SU-DHL-6 (cell line): Measurements from ENCODE around the gene AKT1S1.

Experiments
- H2AFZ ChIP-seq: fragments of 200-600 bp; sonication (generic); 2 replicates; pipeline ENCODE4 v1.6.1; 2014; ENCODE audit warnings: low read depth, mild to moderate bottlenecking, moderate library complexity, mixed read lengths, antibody characterized with exemption, low read length; ENCODE audit not compliant: severe bottlenecking
- H3F3A ChIP-seq: fragments of 200-600 bp; shearing (Covaris generic); 2 replicates; pipeline ENCODE4 v1.6.0; 2016; ENCODE audit warnings: antibody characterized with exemption, mild to moderate bottlenecking; ENCODE audit not compliant: insufficient read depth
- H3K27ac ChIP-seq: fragments of 200-600 bp; sonication (generic); 2 replicates; pipeline ENCODE4 v1.5.1; 2016; ENCODE audit warnings: low read depth, mild to moderate bottlenecking, low read length, moderate library complexity, mixed read lengths
- H3K27me3 ChIP-seq: fragments of 200-600 bp; sonication (generic), shearing (Covaris generic); 2 replicates; pipeline ENCODE4 v1.6.0; 2014; ENCODE audit warnings: mild to moderate bottlenecking, low read length
- H3K36me3 ChIP-seq: fragments of 200-600 bp; sonication (generic); 2 replicates; pipeline ENCODE4 v1.6.1; 2014; ENCODE audit warnings: mild to moderate bottlenecking, low read length, mixed read lengths
- H3K4me2 ChIP-seq: fragments of 300-600, 200-600 bp; shearing (Covaris generic), sonication (generic); 2 replicates; pipeline ENCODE4 v1.6.0; 2014; ENCODE audit warnings: low read length, low read depth, mild to moderate bottlenecking; ENCODE audit not compliant: poor library complexity, severe bottlenecking
- H3K4me3 ChIP-seq: fragments of 200-600 bp; sonication (generic); 2 replicates; pipeline ENCODE4 v1.5.1; 2014; ENCODE audit warnings: antibody characterized with exemption, low read length, mild to moderate bottlenecking, mixed read lengths; ENCODE audit not compliant: insufficient read depth, poor library complexity, severe bottlenecking
- H3K79me2 ChIP-seq: fragments of 200-600 bp; sonication (generic); 2 replicates; pipeline ENCODE4 v1.6.1; 2014; ENCODE audit warnings: mild to moderate bottlenecking, low read length, moderate library complexity; ENCODE audit not compliant: insufficient read depth
- H3K9ac ChIP-seq: fragments of 200-600 bp; sonication (generic); 2 replicates; pipeline ENCODE4 v1.7.0; 2014; ENCODE audit warnings: mild to moderate bottlenecking, low read length
- H3K9me2 ChIP-seq: fragments of 200-600 bp; sonication (generic); replicated peaks from 2 replicates; pipeline ENCODE4 v1.6.1; 2014; ENCODE audit warnings: low read length; ENCODE audit not compliant: insufficient read depth
- H3K9me3 ChIP-seq: fragments of 200-600 bp; sonication (generic); 2 replicates; pipeline ENCODE4 v1.6.1; 2014; ENCODE audit warnings: low read length, mixed read lengths; ENCODE audit not compliant: insufficient read depth
- H4K20me1 ChIP-seq: fragments of 200-600 bp; sonication (generic); 2 replicates; pipeline ENCODE4 v1.6.1; 2014; ENCODE audit warnings: low read depth, mild to moderate bottlenecking, antibody characterized with exemption, low read length, moderate library complexity, mixed read lengths
- CTCF ChIP-seq: fragments of 200-600 bp; sonication (generic); IDR thresholded peaks from one replicate; pipeline ENCODE4 v1.5.1; 2017; ENCODE audit warnings: antibody characterized with exemption, mild to moderate bottlenecking, low read length, moderate library complexity; ENCODE audit not compliant: insufficient read depth, poor library complexity, severe bottlenecking
- EZH2phosphoT487 ChIP-seq: fragments of 200-600 bp; sonication (generic), shearing (Covaris generic); conservative IDR thresholded peaks from 2 replicates; pipeline ENCODE4 v1.6.1; 2018; ENCODE audit warnings: mild to moderate bottlenecking, antibody characterized with exemption, low read length, moderate library complexity, mixed read lengths

AKT1S1 gene

GRCh38 chr19:49863254-49863934, 13.8 kb downstream of the AKT1S1 start:
- Histone ChIP-seq H3K36me3 (no peaks in the 10 kb centered on the region), H3K4me2 (no peak overlapping the region), H3K9me3 (0 out of 2 replicates have a peak, but pooled peaks cover 3% of the 10 kb centered on the region), H3K27ac (no peak overlapping the region), H3K27me3 (no peaks in the 10 kb centered on the region), H3K9me2 (no peaks in the 10 kb centered on the region), H4K20me1 (no peaks in the 10 kb centered on the region), H3K4me3 (no peak overlapping the region), H3K79me2 (peaks cover 24% of the 10 kb centered on the region), H2AFZ (no peak overlapping the region), H3K9ac (no peak overlapping the region), H3F3A (peaks cover 8% of the 10 kb centered on the region; the same call in 1 of the 2 replicates)
- TF ChIP-seq EZH2phosphoT487 (no peak), CTCF (no peak)

GRCh38 chr19:49862391-49863253, 14.5 kb downstream of the AKT1S1 start:
- H3K27me3 ChIP-seq, result no peaks in the 10 kb centered on the region
- TF ChIP-seq CTCF (peak; percentile 28), EZH2phosphoT487 (no peak)
- no peaks in the 10 kb centered on the region for H3K9me2 ChIP-seq
- H3K79me2 ChIP-seq, result peaks cover 24% of the 10 kb centered on the region
- no peak overlapping the region for H3K4me2 ChIP-seq
- peaks cover 2% of the 10 kb centered on the region; the same call in 1 of the 2 replicates for H3F3A ChIP-seq
- no peak overlapping the region for H2AFZ ChIP-seq
- H3K9ac ChIP-seq, result no peak overlapping the region
- H3K36me3 ChIP-seq, result no peaks in the 10 kb centered on the region
- no peak overlapping the region for H3K4me3 ChIP-seq
- no peaks in the 10 kb centered on the region for H3K9me3 ChIP-seq
- no peaks in the 10 kb centered on the region for H4K20me1 ChIP-seq
- no peak overlapping the region for H3K27ac ChIP-seq

- no peak overlapping the region for H3K4me2 ChIP-seq
- H3F3A ChIP-seq, result no peaks in the 10 kb centered on the region
- H2AFZ ChIP-seq, result no peak overlapping the region
- no peak overlapping the region for H3K27ac ChIP-seq
- H3K9me2 ChIP-seq, result no peaks in the 10 kb centered on the region
- TF ChIP-seq EZH2phosphoT487 (no peak), CTCF (no peak)
- H3K9ac ChIP-seq, result no peak overlapping the region
- H3K79me2 ChIP-seq, result peaks cover 23% of the 10 kb centered on the region
- H3K9me3 ChIP-seq, result no peaks in the 10 kb centered on the region
- no peaks in the 10 kb centered on the region for H3K36me3 ChIP-seq
- no peak overlapping the region for H3K4me3 ChIP-seq
- no peaks in the 10 kb centered on the region for H3K27me3 ChIP-seq
- H4K20me1 ChIP-seq, result no peaks in the 10 kb centered on the region
Observed at GRCh38 chr19:49861541-49862378, 15.4 kb downstream of the AKT1S1 start.
